CD4-positive, alpha-beta T cell treated with Interleukin-6 for 4 hours (primary cell): ENCODE data around the gene SMIM44.
A peak's percentile ranks its signal among the peaks of the same experiment; 100 is the strongest.
"Not testable (repeated sequence)": the region's sequence is repeated elsewhere in the genome, so short reads cannot be mapped to it uniquely, and the experiment has no call there.

Experiments
- DNase-seq: peaks from one replicate; pipeline ENCODE4 v3.0.0-alpha.2; 2020; ENCODE audit warnings: mixed read lengths

The SMIM44 gene

DNA sequence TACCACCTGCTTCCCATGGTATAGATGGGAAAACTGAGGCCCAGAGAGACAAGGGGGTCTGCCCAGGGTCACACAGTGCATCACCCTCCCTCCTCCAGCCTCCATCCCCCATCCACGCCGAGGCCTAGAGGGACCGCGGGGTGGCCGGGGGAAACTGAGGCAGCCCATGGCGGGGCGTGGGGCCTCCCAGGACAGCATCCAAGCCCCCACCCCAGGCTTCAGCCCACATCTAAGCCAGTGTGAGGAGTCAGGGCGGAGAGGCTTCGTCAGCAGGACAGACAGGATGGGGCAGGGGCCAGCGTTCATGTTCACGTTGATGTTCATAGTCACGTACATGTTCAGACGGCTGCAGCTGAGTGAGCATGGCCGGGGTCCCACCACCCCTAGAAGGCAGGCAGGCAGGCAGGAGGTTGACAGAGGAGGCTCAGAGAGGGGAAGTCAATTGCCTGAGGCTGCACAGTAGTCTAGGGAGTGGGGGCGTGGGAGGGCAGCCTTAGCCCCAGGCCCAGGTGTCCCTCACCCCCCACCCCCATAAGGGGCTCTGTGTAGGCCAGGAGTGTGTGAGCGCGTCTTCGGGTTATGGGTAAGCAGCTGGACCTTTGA lies 26.2 kb downstream of the SMIM44 start:
- no peak for DNase-seq

DNA sequence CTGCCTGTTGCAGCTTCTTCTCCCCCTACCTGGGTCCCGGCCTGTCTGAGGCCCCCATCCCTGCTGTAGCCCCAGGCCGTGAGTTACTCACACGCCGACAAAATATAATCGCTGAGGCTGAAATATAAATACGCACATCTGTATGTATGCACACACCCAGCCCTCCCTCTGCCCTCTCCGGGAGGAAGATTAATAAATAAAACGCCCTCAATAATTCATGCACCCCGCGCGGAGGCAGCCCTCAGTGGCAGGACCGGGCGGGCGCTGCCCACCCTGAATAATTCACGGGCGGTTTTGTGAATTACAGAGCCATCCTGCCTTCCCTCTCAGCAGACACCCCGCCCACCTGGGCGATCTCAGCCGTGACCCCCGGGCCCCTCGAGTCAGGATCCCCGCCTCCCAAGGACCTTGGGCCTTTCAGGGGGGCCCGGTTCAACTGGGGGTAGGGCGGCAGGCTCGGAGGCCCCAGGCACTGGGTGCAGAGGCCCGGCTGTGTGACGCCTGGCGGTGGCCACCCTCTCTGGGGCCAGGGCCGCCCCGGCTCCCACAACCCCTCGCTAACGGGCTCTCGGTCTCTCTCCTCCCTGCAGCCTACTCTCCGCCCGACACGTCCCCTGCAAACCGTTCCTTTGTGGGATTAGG lies 27.2 kb downstream of the SMIM44 start:
- no peak for DNase-seq

DNA sequence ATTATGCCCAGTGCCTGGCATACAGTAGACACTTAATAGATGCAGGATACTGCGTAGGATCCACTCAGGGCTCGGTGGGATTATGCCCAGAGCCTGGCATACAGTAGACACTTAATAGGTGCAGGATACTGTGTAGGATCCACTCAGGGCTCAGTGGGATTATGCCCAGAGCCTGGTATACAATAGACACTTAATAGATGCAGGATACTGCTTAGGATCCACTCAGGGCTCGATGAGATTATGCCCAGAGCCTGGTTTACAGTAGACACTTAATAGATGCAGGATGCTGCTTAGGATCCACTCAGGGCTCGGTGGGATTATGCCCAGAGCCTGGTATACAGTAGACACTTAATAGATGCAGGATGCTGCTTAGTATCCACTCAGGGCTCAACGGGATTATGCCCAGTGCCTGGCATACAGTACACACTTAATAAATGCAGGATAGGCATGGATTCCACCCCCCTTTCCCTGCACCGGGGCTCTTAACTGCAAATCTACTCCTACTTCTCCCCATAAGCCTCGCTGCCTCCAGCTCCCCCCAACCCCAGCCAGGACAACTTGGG lies 27.8 kb downstream of the SMIM44 start:
- DNase-seq, result no peak

DNA sequence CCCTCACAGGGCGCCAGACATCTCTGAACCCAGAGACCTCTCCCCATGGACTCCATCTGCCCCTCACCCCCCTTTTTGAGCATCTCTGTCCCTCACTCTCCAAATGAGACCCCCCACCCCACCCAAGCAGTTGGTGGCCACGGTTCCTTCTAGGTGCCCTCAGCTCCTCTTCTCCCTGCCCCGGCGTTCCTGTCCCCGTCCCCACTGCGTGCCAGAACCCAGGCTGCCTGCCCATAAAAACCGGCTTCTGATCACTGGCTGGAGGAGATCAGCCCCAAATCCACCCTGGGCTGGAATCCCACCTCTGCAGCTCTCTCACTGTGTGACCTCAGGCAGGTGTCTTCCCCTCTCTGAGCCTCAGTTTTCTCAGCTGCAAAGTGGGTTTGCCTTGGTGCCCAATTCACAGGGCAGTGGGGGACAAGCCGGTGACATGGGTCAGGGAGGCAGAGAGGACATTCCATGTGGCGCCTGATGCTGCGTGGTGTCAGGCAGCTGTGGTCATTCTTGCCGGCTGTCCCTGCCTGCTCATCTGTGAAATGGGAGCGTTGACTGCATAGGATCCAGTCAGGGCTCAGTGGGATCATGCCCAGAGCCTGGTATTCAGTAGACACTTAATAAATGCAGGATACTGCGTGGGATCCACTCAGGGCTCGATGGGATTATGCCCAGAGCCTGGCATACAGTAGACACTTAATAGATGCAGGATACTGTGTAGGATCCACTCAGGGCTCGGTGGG lies 28.4 kb downstream of the SMIM44 start:
- DNase-seq, result no peak

- no peak for DNase-seq
Observed at GRCh38 chr19:3453840-3454239, 29.4 kb downstream of the SMIM44 start.

GRCh38 chr19:3452942-3453214 lies 30.4 kb downstream of the SMIM44 start:
- not testable (repeated sequence) for DNase-seq

DNA sequence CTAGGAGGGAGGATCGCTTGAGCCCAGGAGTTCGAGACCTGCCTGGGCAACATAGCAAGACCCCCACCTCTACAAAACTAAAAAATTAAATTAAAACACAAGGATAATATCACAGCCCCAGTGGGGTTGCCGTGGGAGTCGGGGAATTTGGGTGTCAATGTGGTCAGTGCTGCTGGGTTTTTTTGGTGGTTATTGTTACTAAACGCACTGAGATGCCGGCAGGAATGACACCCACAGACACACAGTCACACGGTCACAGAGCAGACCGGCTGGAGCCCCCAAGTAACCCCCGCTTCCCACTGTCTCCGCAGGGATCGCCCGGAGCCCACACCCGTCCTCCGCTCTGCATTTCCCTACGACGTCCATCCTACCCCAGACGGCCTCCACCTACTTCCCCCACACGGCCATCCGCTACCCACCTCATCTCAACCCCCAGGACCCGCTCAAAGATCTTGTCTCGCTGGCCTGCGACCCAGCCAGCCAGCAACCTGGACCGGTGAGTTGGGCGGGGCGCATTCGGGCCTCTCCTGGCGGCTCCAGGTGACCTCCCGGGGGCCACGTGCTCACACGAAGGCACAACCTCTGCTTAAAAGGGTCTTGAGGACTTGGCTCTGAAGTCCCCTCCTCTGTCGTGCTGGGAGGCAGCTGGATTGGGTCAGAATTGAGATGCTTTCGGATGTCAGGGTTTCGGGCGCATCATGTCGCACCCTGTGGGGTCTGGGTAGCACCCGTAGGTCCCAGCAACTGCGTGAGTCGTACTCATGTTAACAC lies 30.9 kb downstream of the SMIM44 start:
- DNase-seq, result no peak

DNA sequence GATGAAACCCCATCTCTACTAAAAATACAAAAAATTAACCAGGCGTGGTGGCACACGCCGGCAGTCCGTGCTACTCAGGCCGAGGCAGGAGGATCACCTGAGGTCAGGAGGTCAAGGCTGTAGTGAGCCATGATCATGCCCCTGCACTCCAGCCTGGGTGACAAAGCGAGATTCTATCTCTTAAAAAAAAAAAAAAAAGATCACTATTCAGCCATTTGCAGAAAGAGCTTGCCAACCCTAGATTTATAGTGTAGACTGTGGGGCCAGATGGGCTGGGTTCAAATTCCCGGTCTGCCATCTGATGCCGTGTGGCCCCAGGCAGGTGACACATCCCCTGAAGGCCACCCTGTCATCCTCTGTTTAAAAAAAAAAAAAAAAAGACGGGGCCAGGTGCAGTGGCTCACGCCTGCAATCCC lies 31.8 kb downstream of the SMIM44 start:
- DNase-seq, result no peak

DNA sequence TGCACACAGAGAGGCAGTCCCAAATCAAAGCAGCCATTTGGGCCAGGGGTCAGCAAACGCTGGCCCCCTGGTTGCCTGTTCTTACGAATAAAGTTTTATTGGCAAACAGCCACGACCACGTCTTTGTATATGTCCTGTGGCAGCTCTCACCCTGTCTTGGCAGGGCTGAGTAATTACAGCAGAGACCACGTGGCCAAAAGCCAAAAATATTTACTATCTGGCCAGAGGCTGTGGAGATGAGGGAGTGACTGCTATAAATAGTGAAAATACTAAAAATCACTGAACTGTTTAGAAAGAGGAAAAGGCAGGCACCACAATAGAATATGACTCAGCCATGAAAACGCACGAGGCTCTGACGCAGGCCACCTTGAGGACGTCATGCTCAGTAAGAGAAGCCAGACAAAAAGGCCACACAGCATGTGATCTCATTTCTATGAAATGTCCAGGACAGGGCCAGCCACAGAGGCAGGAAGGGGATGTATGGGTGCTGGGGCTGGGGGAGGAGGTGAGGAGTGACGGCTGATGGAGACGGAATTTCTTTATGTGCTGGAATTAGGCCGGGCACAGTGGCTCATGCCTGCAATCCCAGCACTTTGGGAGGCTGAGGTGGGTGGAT lies 32.3 kb downstream of the SMIM44 start:
- DNase-seq, result no peak

DNA sequence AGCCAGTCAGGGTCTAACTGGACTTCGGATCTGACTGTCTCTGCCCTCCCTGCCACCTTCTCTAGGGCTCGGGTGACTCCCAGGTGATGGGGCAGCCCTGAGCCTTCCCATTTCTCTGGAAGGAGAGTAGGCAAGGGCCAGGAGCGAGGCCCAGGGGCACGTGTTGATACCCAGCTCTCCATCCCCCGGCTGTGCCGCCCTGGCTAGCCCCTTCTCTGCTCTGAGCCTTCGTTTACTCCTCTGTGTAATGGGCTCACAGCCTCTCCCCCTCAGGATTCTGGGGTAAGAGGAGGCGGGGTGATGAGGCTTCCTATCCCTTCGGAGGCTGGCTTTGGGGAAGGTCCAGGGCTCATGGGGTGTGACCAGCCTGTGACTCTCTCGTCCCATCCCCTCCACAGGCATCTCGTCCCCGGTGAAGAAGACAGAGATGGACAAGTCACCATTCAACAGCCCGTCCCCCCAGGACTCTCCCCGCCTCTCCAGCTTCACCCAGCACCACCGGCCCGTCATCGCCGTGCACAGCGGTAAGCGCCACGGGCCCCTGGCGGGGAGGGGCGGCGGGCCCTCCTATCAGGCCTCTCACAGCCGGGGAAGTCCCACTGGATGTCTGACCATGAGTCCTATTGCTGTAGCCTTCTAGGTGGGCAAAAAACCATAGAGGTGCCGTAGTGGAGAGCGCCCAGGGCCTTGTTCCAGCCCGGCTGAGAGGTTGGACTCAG lies 34.5 kb downstream of the SMIM44 start:
- DNase-seq, result no peak

DNA sequence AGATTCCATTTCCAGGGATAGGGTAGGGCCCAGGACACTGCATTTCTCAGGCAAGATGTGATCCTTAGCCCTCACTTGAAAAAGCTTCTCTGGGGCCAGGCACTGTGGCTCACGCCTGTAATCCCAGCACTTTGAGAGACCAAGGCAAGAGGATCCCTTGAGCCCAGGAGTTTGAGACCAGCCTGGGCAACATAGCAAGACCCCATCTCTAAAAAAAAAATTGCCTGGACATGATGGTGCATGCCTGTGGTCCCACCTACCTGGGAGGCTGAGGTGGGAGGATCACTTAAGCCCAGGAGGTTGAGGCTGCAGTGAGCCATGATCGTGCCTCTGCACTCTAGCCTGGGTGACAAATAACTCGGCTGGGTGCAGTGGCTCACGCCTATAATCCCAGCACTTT lies 36.6 kb downstream of the SMIM44 start:
- DNase-seq, result not testable (repeated sequence)

DNA sequence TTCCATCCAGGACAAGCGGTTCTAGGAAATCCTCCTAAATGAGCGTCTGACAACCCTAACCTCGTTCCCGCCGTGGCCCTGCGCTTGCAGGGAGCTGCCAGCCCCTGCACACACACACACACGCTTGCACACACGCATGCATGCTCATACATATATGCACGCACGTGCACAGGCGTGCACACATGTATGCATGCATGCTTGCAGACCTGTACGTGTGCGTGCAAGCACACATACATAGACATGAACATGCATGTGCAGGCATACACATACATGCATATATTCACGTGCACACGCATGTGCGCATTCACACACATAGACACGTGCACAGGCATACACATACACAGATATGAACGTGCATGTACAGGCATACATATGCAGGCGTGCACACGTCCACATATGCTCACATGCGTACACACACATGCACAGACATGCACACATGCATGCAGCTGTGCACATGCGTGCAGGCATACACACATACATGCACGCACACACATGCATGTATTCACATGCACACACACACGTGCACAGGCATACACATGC lies 38.5 kb downstream of the SMIM44 start:
- DNase-seq, result no peak

DNA sequence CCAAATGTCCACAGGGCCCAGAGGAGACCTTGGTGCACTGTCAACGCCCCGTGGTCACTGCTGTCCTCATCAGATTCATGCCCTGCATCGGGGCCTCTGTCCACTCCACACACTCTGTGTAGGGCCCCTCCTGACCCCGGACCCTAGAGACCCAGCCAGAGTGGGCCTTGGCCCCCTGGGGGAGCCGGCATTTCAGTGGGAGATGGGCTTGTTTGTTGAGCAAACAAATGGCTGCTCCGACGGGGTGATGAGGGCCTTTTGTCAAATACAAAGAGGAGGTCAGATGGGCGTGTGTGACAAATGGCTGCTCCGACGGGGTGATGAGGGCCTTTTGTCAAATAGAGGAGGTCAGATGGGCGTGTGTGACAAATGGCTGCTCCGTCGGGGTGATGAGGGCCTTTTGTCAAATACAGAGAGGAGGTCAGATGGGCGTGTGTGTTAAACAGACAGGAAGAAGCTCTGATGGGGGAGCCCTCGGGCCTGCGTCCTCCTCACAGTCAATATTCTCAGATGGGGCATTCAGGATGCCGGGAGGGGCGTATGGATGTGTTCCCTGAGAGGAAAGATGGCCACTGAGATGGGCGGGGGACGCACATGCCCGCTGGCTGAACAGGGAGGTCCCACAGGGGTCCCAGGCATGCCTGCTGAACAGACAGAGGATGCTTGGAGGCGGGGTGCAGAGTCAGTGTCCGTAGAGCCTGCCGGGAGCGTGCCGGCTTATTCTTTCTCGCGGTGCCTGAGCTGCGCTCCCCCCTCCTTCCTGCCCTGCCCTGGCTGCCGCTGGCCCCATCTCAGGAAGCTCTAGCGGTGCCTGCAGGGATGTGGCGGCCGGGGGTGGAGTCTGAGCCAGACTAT lies 39.2 kb downstream of the SMIM44 start:
- no peak for DNase-seq

DNA sequence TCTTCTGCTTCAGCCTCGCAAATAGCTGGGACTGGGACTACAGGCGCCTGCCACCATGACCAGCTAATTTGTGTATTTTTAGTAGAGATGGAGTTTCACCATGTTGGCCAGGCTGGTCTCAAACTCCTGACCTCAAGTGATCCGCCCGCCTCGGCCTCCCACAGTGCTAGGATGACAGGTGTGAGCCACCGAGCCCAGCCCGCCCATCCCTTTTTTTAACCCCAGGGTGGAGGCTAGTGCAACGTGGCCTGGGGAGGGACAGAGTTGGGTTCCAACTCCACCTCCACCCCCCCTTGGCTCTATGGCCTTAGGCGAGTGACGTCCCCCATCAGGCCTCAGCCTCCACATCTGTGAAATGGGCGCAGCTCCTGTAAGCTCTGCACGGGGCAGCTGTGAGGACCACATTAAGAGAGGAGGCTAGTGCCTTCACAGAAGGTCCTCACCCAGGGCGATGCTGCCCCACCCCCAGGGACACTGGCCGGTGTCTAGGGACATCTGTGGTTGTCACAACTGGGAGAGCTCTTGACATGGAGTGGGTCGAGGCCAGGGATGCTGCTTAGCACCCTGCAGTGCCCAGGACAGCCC lies 40.7 kb downstream of the SMIM44 start:
- DNase-seq, result no peak

DNA sequence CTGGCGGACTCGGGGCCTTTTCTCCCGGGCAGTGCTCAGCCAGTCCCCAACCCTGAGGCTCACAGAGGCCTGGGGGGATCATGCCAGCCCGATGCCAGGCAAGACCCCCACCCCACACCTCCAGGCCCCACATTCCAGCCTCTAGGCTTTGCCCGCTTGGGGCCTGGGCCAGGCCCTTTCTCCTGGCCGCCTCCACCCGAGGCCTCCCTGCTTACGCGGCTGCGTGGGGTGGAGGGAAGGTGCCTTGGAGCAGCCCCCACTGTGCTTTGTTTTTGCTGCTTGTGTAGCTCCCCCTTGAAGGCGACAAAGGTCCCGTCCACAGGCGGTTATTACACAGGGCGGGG lies 41.3 kb downstream of the SMIM44 start:
- DNase-seq, result no peak

DNA sequence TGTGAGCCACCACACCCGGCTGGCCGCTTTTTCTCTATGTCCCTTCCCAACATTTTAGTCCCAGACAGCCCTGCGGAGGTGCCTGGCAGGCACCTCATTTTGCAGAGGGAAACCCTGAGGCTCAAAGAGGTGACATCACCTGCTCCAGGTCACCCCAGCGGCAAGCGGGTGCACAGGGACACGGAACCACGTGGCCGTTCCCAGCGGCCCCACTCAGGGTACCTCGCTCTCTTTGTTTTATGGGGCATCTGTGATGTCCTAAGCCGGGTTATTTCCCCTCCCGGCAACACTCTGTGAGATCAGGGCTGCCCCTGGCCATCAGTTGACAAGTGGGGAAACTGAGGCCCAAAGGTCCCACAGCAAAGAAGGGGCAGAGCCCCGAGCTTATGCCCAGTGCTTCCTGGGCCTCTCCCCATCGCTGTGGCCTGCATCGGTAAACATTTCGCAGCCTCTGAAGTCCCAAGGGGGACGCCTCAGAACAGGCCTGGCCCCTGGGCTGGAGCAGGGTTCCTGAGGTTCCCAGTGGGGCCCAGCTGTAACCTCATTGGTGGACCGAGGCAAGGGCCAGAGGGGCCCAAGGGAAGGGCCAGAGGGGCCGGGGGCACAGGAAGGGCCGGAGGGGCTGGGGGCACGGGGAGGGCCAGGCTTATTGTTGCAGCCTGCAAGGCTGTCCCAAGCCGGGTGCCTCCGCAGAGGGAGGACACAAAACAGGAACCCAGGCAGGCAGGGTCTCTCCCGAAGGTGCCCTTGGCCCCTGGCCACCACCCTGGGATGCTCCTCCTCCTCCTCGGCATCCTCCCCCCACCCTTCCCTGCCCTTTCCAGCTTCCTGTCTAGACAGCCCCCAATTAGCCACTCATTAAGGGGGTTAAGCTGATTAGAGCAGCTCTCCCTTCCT lies 41.9 kb downstream of the SMIM44 start:
- DNase-seq, result no peak

DNA sequence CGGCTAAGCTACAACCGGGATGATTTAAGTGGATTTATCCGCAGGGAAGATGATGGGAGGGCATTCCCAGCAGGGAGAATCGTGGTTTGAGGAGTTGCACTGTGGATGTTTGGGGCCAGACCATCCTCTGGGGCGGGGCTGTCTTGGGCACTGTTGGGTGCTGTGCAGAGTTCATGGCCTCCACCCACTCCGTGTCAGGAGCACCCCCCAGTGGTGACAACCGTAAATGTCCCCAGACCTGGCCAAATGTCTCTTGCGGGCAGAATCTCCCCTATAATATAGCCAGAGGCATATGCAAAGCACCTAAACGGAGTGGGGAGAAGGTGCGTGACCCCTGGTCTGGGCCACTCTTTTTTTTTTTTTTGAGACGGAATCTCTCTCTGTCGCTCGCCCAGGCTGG lies 43.2 kb downstream of the SMIM44 start:
- peak; percentile 64 for DNase-seq

DNA sequence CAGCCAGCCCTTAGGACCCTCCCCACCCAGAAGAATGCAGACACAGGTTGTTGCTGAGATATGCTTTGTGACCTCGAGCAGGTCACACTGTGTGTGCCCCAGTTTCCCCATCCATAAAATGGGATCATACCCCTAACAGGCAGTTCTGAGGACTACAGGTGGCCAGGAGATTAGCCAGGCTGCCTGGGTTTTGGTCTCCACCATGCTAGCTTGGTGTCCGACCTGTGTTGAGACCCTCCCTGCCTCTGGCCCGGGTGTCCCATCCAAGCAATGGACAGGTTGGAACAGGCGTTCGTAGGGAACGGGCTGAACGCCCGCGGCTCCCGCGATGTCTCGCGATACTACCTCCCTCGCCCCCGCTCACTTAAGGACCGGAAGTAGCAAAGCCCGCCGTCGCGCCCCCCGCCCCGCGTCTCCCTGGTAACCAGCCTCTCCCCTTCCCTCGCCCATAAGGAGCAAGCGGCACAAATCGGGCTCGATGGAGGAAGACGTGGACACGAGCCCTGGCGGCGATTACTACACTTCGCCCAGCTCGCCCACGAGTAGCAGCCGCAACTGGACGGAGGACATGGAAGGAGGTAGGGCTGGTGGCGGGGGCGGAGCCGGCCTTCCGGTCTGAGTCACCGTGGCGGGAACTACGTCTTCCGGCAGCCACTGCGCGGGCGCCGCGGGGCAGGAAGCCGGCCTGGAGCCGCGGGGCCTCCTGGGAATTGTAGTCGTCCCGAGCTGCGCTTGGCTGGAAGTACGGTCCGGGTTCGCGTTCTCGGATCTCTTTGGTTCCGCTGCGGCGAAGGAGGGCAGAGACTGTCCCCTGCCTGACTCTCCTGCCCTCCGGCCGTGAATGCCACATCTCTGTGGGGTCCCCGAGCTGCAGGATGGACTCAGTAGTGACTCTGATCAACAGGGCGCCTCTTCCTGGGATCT lies 48.3 kb downstream of the SMIM44 start:
- peak; percentile 97 for DNase-seq
